Measurements from ENCODE around the gene NOS1AP.

Gene NOS1AP

GRCh38 chr1:162374406-162374805, 304.9 kb downstream of the NOS1AP start:
- no peak overlapping the region for H3K4me3 ChIP-seq
- TF ChIP-seq CTCF (IDR thresholded peaks at IDR 0.05) = no peak
- no peak for DNase-seq (ENCODE audit: low spot score)
- H3K27ac ChIP-seq = no peak overlapping the region

- Histone ChIP-seq H3K27ac (no peak overlapping the region), H3K4me3 (no peak overlapping the region)
- no peak for DNase-seq (ENCODE audit: low spot score)
- no peak for TF ChIP-seq CTCF (IDR thresholded peaks at IDR 0.05)
Measured at GRCh38 chr1:162375463-162375862, 306.0 kb downstream of the NOS1AP start.

GRCh38 chr1:162376691-162377090, 307.2 kb downstream of the NOS1AP start, which contains the start of gene SPATA46:
Gene SPATA46, minus strand, starts transcription at chr1:162376854. Its CDS starts 64 bp downstream, at chr1:162376790.
- no peak within 1 kb of the TSS for H3K27ac ChIP-seq
- no peak within 1 kb of the TSS for H3K4me3 ChIP-seq
- no peak for TF ChIP-seq CTCF (IDR thresholded peaks at IDR 0.05)
- DNase-seq (ENCODE audit: low spot score) = no peak

GRCh38 chr1:162380061-162380846, 310.8 kb downstream of the NOS1AP start:
- peak; percentile 53 for DNase-seq (ENCODE audit: low spot score)
- no peak for TF ChIP-seq CTCF (IDR thresholded peaks at IDR 0.05)
- no peak overlapping the region for H3K4me3 ChIP-seq
- no peak overlapping the region for H3K27ac ChIP-seq

GRCh38 chr1:162381383-162381782, 311.9 kb downstream of the NOS1AP start, which contains the start of gene C1orf226:
Gene C1orf226, plus strand, starts transcription at chr1:162381728. Its CDS starts 174 bp downstream, at chr1:162381902.
- H3K4me3 ChIP-seq = no peak within 1 kb of the TSS
- H3K27ac ChIP-seq = no peak within 1 kb of the TSS
- TF ChIP-seq CTCF (IDR thresholded peaks at IDR 0.05) = no peak
- peak; percentile 19 for DNase-seq (ENCODE audit: low spot score)

GRCh38 chr1:162381941-162382750, 312.7 kb downstream of the NOS1AP start:
- Histone ChIP-seq H3K27ac (no peak overlapping the region), H3K4me3 (no peak overlapping the region)
- no peak for TF ChIP-seq CTCF (IDR thresholded peaks at IDR 0.05)
- peak; percentile 71 for DNase-seq (ENCODE audit: low spot score)

Measured in coronary artery (tissue), 2 donors.